Measurements from ENCODE around the gene BNIP1.

Gene BNIP1

DNA sequence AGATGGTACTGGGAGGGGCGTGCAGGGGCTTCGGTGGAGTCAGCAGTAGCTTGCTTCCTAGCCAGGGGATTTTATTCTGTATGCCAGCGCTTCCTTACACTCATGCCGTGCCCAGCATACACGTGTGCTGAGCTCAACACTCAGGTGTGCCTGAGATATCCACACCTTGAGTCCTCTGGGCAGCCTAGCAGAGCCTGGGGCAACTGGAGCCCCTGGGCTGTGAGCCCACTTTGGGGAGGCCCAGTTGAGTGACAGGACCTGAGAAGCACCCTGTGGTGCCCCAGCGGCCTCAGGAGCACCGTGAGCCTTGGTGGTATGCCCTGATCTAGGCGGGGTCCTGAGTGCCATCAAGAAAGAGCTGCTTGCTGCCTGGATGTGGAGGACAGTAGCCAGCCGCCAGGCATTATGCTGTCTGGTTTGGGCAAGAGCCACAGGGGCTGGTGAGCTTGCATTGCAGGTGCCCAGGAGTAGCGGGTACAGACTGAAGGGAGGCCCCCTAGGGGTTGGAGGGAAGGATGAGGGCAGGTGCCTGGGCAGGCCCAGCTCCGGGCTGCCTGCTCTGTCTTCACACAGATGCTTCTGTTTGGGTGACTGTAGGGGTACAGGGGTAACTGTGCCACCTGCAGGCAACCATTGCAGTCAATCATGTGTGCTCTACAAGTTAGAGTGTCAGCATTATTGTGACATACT, 42.9 kb downstream of the BNIP1 start:
- H3K4me1 Mint-ChIP-seq = no peaks in the 10 kb centered on the region
- peak; percentile 28 for DNase-seq
- H3K27ac Mint-ChIP-seq = no peak overlapping the region
- H3K4me3 Mint-ChIP-seq = no peak overlapping the region
- CTCF ChIA-PET = interaction anchor here (0.6 kb wide), 1 partner anchor 20 kb away, joined by 3 read pairs; no protein-coding TSS in a partner anchor
- H3K9me3 Mint-ChIP-seq = no peaks in the 10 kb centered on the region
- no peaks in the 10 kb centered on the region for H3K36me3 Mint-ChIP-seq
- H3K27me3 Mint-ChIP-seq = peaks cover 4% of the 10 kb centered on the region

DNA sequence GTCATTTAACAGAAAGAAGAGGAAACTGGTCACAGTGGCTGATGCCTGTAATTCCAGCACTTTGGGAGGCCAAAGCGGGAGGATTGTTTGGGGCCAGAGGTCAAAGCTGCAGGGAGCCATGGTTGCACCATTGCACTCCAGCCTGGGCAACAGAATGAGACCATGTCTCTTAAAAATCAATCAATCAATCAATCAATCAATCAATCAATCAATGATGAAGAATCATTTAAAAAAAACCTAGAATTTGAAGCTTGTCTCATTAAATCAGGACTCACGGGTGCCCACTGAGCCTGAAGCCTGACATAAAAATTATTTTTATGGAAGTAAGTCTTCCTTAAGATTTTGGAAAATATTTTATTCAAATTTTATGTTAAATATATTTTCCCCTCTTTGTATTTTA, 43.9 kb downstream of the BNIP1 start:
- peaks cover 4% of the 10 kb centered on the region for H3K27me3 Mint-ChIP-seq
- no peak overlapping the region for H3K4me3 Mint-ChIP-seq
- no peak overlapping the region for H3K27ac Mint-ChIP-seq
- H3K9me3 Mint-ChIP-seq = no peaks in the 10 kb centered on the region
- no peaks in the 10 kb centered on the region for H3K4me1 Mint-ChIP-seq
- CTCF ChIA-PET = interaction anchor here (1.2 to 1.3 kb wide), 2 partner anchors 72 to 204 kb away, joined by 3 to 4 read pairs; partner anchors contain the start of gene ATP6V0E1
- no peak for DNase-seq
- no peaks in the 10 kb centered on the region for H3K36me3 Mint-ChIP-seq

DNA sequence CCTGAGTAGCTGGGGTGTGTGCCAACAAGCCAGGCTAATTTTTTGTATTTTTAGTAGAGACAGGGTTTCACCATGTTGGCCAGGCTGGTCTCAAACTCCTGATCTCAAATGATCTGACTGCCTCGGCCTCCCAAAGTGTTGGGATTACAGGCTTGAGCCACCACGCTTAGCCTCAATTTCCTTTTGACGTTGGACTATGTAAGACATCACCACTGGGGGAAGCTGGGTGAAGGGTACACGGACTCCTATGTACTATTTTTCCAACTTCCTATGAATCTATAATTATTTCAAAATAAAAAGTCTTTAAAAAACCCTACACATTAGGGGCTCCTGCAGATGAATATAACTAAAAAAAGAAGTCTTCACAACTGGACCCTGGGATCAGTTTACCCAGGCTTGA, 46.7 kb downstream of the BNIP1 start:
- CTCF ChIA-PET = interaction anchor here (0.9 kb wide), 1 partner anchor 180 kb away, joined by 4 read pairs; no protein-coding TSS in a partner anchor
- Mint-ChIP-seq H3K9me3 (no peaks in the 10 kb centered on the region), H3K27me3 (peaks cover 6% of the 10 kb centered on the region), H3K27ac (no peak overlapping the region), H3K4me1 (no peaks in the 10 kb centered on the region), H3K36me3 (no peaks in the 10 kb centered on the region), H3K4me3 (no peak overlapping the region)
- DNase-seq = no peak

DNA sequence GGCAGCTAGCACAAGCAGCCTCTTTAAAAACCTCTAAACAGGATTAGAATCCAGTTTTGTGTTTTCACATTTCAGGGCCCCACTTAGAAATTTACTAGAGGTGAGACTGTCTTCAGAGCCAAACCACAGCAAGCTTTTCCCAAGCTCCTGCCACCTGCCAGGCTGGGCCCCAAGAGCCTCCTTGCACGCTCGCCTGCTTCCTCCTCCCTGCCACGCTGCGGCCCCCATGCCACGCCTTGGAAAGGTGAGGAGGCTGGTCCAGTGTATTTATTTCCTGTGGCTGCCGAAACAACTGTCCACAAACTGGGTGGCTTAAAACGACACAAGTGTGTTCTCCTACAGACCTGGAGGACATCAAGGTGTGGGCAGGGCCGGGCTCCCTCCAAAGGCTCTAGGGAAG, 47.2 kb downstream of the BNIP1 start:
- no peak for DNase-seq
- H3K36me3 Mint-ChIP-seq = no peaks in the 10 kb centered on the region
- CTCF ChIA-PET = no interaction called here
- peaks cover 7% of the 10 kb centered on the region for H3K27me3 Mint-ChIP-seq
- H3K9me3 Mint-ChIP-seq = no peaks in the 10 kb centered on the region
- no peak overlapping the region for H3K27ac Mint-ChIP-seq
- H3K4me3 Mint-ChIP-seq = no peak overlapping the region
- no peaks in the 10 kb centered on the region for H3K4me1 Mint-ChIP-seq

GRCh38 chr5:173192561-173192960, 48.2 kb downstream of the BNIP1 start:
- no peak overlapping the region for H3K4me3 Mint-ChIP-seq
- H3K27ac Mint-ChIP-seq = no peak overlapping the region
- CTCF ChIA-PET = no interaction called here
- no peaks in the 10 kb centered on the region for H3K4me1 Mint-ChIP-seq
- H3K27me3 Mint-ChIP-seq = peaks cover 3% of the 10 kb centered on the region
- no peak for DNase-seq
- H3K9me3 Mint-ChIP-seq = no peaks in the 10 kb centered on the region
- no peaks in the 10 kb centered on the region for H3K36me3 Mint-ChIP-seq

DNA sequence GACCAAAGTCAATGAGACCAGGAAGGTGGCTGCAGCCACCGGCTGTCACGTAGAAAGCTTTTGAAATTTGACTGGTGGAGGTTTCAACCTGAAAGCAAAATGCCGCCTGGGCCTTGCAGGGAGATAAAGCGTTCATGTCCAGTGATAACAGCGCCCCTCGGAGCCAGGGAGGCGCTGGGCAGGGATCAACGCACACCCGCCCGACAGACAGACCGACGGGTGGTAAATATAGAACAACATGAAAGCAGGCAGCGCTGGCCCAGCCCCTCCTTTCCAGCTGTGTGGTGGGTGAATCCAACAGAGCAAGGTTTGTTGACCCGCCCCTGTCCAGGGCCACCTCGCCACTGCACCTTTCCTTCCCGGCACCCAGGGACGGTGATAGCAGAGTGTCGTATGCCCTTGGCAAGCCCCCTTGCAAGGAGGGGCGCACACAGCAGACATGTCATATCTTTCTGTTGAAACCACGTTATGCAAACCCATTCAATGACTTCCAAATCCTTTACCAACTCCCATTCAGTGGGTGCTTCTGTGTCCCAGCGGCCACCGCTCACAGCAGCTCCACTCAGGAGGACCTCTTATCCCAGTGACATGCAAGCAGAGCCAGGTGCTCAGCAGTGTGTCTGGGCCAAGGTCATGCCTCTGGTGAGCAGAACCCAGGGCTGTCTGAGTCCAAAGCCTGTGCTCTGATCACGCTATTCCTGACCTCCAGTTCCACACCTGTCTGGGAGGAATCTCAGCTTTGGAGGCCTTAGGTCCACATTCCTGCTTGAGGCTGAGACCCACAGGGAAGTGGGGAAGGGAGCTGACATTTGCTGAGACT, 52.0 kb downstream of the BNIP1 start:
- CTCF ChIA-PET = no interaction called here
- Mint-ChIP-seq H3K4me3 (no peak overlapping the region), H3K9me3 (peaks cover 4% of the 10 kb centered on the region), H3K27me3 (peaks cover 21% of the 10 kb centered on the region), H3K36me3 (no peaks in the 10 kb centered on the region), H3K27ac (no peak overlapping the region), H3K4me1 (no peaks in the 10 kb centered on the region)
- no peak for DNase-seq

GRCh38 chr5:173197375-173197891, 53.1 kb downstream of the BNIP1 start:
- Mint-ChIP-seq H3K4me1 (no peaks in the 10 kb centered on the region), H3K27ac (no peak overlapping the region), H3K4me3 (no peak overlapping the region), H3K9me3 (peaks cover 4% of the 10 kb centered on the region), H3K36me3 (no peaks in the 10 kb centered on the region), H3K27me3 (peaks cover 28% of the 10 kb centered on the region)
- DNase-seq = no peak
- CTCF ChIA-PET = no interaction called here

DNA sequence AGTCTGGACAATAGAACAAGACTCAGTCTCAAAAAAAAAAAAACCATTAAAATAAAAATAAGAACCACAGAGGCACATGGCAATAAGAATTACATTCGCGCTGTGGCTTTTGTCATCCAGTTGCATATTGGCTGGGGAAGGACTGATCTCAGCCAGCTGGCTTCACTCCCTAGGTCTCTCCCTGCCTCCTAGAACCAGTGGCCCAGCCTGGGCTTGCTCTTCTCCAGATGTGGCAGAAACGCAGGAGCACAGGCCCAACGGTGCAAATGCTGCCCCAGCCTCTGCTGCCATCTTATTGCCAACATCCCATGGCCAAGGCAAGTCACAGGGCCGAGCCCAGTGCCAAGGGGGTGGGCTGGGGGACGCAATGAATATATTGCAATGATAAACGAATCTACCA, 53.7 kb downstream of the BNIP1 start:
- no peak for DNase-seq
- H3K27ac Mint-ChIP-seq = no peak overlapping the region
- H3K27me3 Mint-ChIP-seq = peaks cover 35% of the 10 kb centered on the region
- CTCF ChIA-PET = no interaction called here
- H3K4me1 Mint-ChIP-seq = no peaks in the 10 kb centered on the region
- no peaks in the 10 kb centered on the region for H3K36me3 Mint-ChIP-seq
- peaks cover 4% of the 10 kb centered on the region for H3K9me3 Mint-ChIP-seq
- H3K4me3 Mint-ChIP-seq = no peak overlapping the region

GRCh38 chr5:173200356-173200755, 56.0 kb downstream of the BNIP1 start:
- Mint-ChIP-seq H3K27ac (no peak overlapping the region), H3K9me3 (peaks cover 4% of the 10 kb centered on the region), H3K36me3 (no peaks in the 10 kb centered on the region), H3K4me3 (no peak overlapping the region), H3K4me1 (no peaks in the 10 kb centered on the region), H3K27me3 (peaks cover 50% of the 10 kb centered on the region)
- DNase-seq = no peak
- CTCF ChIA-PET = interaction anchor here (1.1 to 1.6 kb wide), 2 partner anchors 35 to 216 kb away, joined by 3 to 6 read pairs; partner anchors contain the start of gene ATP6V0E1

DNA sequence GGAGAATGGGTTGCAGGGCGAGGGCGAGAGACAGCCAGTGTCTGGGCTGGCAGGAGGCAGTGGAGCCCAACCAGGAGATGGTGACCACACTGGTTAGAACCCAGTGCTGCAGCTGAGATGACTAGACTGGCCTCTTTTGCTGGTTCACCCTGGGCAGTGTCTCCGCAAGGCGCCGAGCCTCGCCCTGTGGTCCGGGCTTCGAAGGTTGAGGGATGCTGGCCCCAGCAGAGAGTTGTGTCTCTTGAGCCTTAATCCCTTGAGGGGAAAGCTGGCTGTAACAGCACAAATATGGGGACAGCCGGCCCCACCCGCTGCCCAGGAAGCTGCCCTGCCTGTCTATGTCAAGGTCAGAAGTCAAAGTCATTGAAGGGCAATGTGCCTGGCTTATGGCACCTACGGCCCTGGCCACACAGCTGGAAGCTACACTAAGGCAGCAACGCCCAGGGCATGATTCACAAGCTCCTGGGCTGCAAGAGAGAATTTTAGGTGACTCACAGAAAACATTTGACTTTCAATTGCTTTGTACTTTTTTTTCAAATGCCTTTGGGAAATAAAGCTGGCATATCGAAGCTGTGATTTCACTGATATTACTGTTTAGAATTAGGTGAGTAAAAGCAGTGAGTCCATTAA, 57.4 kb downstream of the BNIP1 start:
- DNase-seq = no peak
- CTCF ChIA-PET = interaction anchor here (1.1 to 1.6 kb wide), 5 partner anchors 35 to 220 kb away, joined by 3 to 6 read pairs (median 3); partner anchors contain the start of gene ATP6V0E1
- H3K36me3 Mint-ChIP-seq = no peaks in the 10 kb centered on the region
- H3K9me3 Mint-ChIP-seq = peaks cover 4% of the 10 kb centered on the region
- H3K27me3 Mint-ChIP-seq = peaks cover 52% of the 10 kb centered on the region
- H3K4me1 Mint-ChIP-seq = no peaks in the 10 kb centered on the region
- H3K4me3 Mint-ChIP-seq = no peak overlapping the region
- H3K27ac Mint-ChIP-seq = no peak overlapping the region

- CTCF ChIA-PET = interaction anchor here (1.3 to 1.4 kb wide), 3 partner anchors 35 to 220 kb away, joined by 3 read pairs; no protein-coding TSS in a partner anchor
- Mint-ChIP-seq H3K4me1 (no peaks in the 10 kb centered on the region), H3K27me3 (peaks cover 54% of the 10 kb centered on the region), H3K9me3 (peaks cover 4% of the 10 kb centered on the region), H3K36me3 (no peaks in the 10 kb centered on the region), H3K27ac (no peak overlapping the region), H3K4me3 (no peak overlapping the region)
- no peak for DNase-seq
Measured at GRCh38 chr5:173202266-173202875, 58.0 kb downstream of the BNIP1 start.

DNA sequence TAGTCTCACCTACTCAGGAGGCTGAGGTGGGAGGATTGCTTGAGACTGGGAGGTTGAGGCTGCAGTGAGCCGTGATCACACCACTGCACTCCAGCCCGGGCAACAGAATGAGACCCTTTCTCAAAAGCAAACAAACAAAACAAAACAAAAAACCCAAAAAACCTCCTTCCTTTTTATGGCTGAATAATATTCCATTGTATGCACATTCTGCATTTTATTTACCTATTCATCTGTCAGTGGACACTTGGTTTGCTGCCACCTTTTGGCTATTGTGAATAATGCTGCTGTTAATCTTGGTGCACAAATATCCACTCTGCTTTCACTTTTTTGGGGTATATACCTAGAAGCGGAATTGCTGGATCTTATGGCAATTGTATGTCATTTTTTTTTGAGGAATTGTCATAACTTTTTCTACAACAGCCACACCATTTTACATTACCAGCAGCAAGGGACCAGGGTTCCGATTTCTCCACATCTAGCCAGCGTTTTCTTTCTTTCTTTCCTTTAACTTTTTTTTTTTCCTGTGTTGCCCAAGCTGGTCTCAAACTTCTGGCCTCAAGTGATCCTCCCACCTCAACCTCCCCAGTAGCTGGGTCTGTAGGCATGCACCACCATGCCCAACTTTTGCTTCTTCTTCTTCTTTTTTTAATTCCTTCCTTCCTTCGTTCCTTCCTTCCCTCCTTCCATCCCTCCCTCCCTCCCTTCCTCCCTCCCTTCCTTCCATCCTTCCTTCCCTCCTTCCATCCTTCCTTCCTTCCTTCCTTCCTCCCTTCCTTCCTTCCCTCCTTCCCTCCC, 60.1 kb downstream of the BNIP1 start:
- DNase-seq = peak; percentile 43
- Mint-ChIP-seq H3K27me3 (peaks cover 63% of the 10 kb centered on the region), H3K4me3 (no peak overlapping the region), H3K36me3 (no peaks in the 10 kb centered on the region), H3K4me1 (no peaks in the 10 kb centered on the region), H3K9me3 (peaks cover 2% of the 10 kb centered on the region), H3K27ac (no peak overlapping the region)
- CTCF ChIA-PET = interaction anchor here (0.7 to 1.0 kb wide), 2 partner anchors 24 to 243 kb away, joined by 3 to 4 read pairs; no protein-coding TSS in a partner anchor

DNA sequence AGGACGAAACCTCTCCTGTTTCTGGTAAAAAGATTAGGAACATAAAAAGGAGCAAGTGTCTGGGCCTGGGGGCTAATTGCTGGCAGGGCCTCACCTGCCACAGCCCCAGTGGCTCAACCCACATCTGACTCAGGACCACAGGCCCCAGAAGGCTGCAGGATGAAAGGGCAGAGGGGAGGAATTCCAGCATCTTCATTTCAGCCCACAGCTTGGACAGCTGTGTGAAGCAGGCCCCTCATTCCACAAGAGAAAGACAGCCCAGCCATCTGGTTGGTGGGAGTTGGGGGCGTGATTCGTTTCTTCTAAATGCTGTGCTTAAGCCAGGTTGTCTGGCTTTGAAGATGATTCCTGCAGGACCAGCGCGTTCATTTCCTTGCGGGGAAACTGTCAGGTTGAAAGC, 61.6 kb downstream of the BNIP1 start:
- Mint-ChIP-seq H3K9me3 (no peaks in the 10 kb centered on the region), H3K27ac (no peak overlapping the region), H3K36me3 (no peaks in the 10 kb centered on the region), H3K27me3 (peaks cover 60% of the 10 kb centered on the region), H3K4me1 (no peaks in the 10 kb centered on the region), H3K4me3 (no peak overlapping the region)
- CTCF ChIA-PET = interaction anchor here (1.2 kb wide), 1 partner anchor 227 kb away, joined by 5 read pairs; no protein-coding TSS in a partner anchor
- no peak for DNase-seq
